ENCODE data around the gene IGSF9.

Gene IGSF9

DNA sequence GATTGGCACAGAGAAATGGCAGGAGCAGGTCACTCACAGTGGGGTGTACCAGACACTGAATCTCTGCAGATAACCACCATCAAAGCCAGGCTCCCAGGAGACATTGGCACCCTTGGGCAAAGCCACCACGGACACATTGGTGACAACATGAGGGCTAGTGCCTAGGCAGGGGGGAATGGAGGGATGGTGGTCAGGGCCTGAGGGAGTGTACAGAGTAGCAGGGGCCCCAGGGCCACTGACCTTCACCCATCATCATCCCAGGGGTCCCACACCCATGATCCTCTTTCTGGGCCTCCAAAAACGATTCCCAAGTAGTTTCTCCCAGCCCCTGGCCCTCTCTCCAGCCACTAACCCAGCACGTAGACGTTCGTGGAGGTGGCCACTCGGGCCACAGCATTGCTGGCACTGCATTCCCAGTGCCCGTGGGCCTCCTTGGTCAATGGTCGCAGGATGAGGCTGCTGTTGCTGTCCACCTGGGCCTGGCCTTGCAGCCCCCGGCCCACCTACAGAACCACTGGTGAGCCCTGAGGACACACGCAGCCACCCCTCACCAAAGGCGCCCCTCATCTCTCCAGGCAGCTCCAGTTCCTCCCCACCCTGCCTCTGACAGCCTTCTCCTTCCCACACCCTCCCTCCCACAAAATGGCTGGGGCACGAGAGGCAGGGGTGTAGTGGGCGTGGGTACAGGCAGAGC is 14.2 kb downstream of the IGSF9 start:
- Histone ChIP-seq H3K9me2 (replicated peaks; ENCODE audit: insufficient read depth, low read length) (no peaks in the 10 kb centered on the region), H3K4me2 (ENCODE audit: low read depth, low read length) (no peak overlapping the region), H3K27ac (ENCODE audit: low read length) (no peak overlapping the region), H3K9me3 (replicated peaks; ENCODE audit: insufficient read depth, low read length) (no peaks in the 10 kb centered on the region), H3K4me3 (ENCODE audit: low read length) (no peak overlapping the region), H3K27me3 (replicated peaks; ENCODE audit: insufficient read depth, low read length) (no peaks in the 10 kb centered on the region; the same call in 1 of the 2 replicates), H3F3A (ENCODE audit: insufficient read depth, low read length) (no peaks in the 10 kb centered on the region), H3K9ac (ENCODE audit: low read length) (no peak overlapping the region), H3K4me1 (ENCODE audit: low read length) (peaks cover 5% of the 10 kb centered on the region; the same call in 1 of the 2 replicates), H3K79me2 (ENCODE audit: low read length) (no peaks in the 10 kb centered on the region), H4K20me1 (ENCODE audit: insufficient read depth, low read length) (no peaks in the 10 kb centered on the region), H2AFZ (ENCODE audit: low read length) (no peak overlapping the region), H3K36me3 (replicated peaks; ENCODE audit: insufficient read depth, low read length) (no peaks in the 10 kb centered on the region)
- TF ChIP-seq CTCF (IDR thresholded peaks at IDR 0.05; ENCODE audit: low read length), result no peak
- no peak for TF ChIP-seq EZH2 (optimal IDR thresholded peaks at IDR 0.05; ENCODE audit: low read depth, low read length)
- no peak for TF ChIP-seq EZH2phosphoT487 (IDR thresholded peaks at IDR 0.05; ENCODE audit: low read length)
- DNase-seq, result no peak

DNA sequence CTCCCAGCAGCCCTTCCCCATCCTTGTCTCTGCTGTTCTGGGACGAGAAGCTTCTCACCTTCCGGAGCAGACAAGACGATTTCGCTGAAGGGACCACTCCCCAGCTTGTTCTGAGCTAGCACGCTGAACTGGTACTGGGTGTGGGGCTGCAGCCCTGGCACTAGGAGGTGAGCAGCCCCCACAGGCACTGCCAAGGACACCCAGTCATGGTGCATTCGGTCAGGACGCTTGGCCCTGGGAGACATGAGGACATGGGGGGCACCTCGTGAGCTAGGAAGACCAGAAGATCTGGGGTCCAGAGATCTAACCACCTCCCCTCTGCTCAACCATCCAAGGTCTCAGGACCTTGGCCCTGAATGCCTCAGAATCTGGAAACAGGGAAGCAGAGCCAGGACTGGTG is 14.8 kb downstream of the IGSF9 start:
- no peaks in the 10 kb centered on the region for H3K9me3 ChIP-seq (replicated peaks; ENCODE audit: insufficient read depth, low read length)
- H3K4me3 ChIP-seq (ENCODE audit: low read length), result no peak overlapping the region
- H3K4me1 ChIP-seq (ENCODE audit: low read length), result no peaks in the 10 kb centered on the region
- TF ChIP-seq EZH2 (optimal IDR thresholded peaks at IDR 0.05; ENCODE audit: low read depth, low read length) (no peak), CTCF (IDR thresholded peaks at IDR 0.05; ENCODE audit: low read length) (no peak), EZH2phosphoT487 (IDR thresholded peaks at IDR 0.05; ENCODE audit: low read length) (no peak)
- no peaks in the 10 kb centered on the region for H3K36me3 ChIP-seq (replicated peaks; ENCODE audit: insufficient read depth, low read length)
- no peak overlapping the region for H3K27ac ChIP-seq (ENCODE audit: low read length)
- H3K79me2 ChIP-seq (ENCODE audit: low read length), result no peaks in the 10 kb centered on the region
- no peaks in the 10 kb centered on the region for H4K20me1 ChIP-seq (ENCODE audit: insufficient read depth, low read length)
- no peak overlapping the region for H3K4me2 ChIP-seq (ENCODE audit: low read depth, low read length)
- no peaks in the 10 kb centered on the region for H3K9me2 ChIP-seq (replicated peaks; ENCODE audit: insufficient read depth, low read length)
- DNase-seq, result no peak
- H3K9ac ChIP-seq (ENCODE audit: low read length), result no peak overlapping the region
- H2AFZ ChIP-seq (ENCODE audit: low read length), result no peak overlapping the region
- no peaks in the 10 kb centered on the region for H3F3A ChIP-seq (ENCODE audit: insufficient read depth, low read length)
- H3K27me3 ChIP-seq (replicated peaks; ENCODE audit: insufficient read depth, low read length), result no peaks in the 10 kb centered on the region; the same call in 1 of the 2 replicates

DNA sequence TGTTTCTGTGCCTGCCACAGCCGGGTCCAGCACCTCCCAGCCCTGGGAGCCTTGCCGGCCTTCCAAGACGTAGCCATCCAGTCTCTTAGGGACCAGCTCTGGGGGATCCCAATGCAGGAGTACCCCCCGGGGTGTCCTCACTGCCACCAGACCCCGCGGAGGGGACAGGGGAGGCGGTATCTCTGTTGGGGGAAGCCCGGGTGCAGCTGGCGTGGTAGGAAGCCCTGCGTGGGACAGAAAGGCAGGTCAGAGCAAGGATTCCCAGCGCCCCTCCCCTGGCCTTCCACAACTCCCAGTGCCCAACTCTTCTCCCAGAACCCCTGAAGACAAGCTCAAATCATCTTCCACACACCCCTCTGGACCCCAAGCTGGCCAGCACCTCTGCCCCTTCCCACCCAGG is 15.2 kb downstream of the IGSF9 start:
- no peak overlapping the region for H3K27ac ChIP-seq (ENCODE audit: low read length)
- H2AFZ ChIP-seq (ENCODE audit: low read length), result no peak overlapping the region
- H3K4me3 ChIP-seq (ENCODE audit: low read length), result no peak overlapping the region
- no peaks in the 10 kb centered on the region for H3K9me2 ChIP-seq (replicated peaks; ENCODE audit: insufficient read depth, low read length)
- no peak for TF ChIP-seq EZH2 (optimal IDR thresholded peaks at IDR 0.05; ENCODE audit: low read depth, low read length)
- no peak for TF ChIP-seq CTCF (IDR thresholded peaks at IDR 0.05; ENCODE audit: low read length)
- no peaks in the 10 kb centered on the region for H3K36me3 ChIP-seq (replicated peaks; ENCODE audit: insufficient read depth, low read length)
- no peaks in the 10 kb centered on the region for H4K20me1 ChIP-seq (ENCODE audit: insufficient read depth, low read length)
- H3K9ac ChIP-seq (ENCODE audit: low read length), result no peak overlapping the region
- no peaks in the 10 kb centered on the region for H3K9me3 ChIP-seq (replicated peaks; ENCODE audit: insufficient read depth, low read length)
- H3K4me1 ChIP-seq (ENCODE audit: low read length), result no peaks in the 10 kb centered on the region
- no peaks in the 10 kb centered on the region for H3F3A ChIP-seq (ENCODE audit: insufficient read depth, low read length)
- DNase-seq, result no peak
- no peaks in the 10 kb centered on the region; the same call in 1 of the 2 replicates for H3K27me3 ChIP-seq (replicated peaks; ENCODE audit: insufficient read depth, low read length)
- H3K4me2 ChIP-seq (ENCODE audit: low read depth, low read length), result no peak overlapping the region
- peaks cover under 1% of the 10 kb centered on the region for H3K79me2 ChIP-seq (ENCODE audit: low read length)

All from MM.1S (cell line).